Activated CD4-positive, alpha-beta memory T cell treated with anti-CD3 and anti-CD28 coated beads, Interleukin-2, amount 10 ng/mL, durations not matched to agents 7 days and 5 days (primary cell): ENCODE data around the gene ZER1. TPM values are rescaled to one million over a fixed set of nuclear protein-coding genes. Genes with fewer than 3 reads are reported as not detected.
A peak's percentile ranks its signal among the peaks of the same experiment; 100 is the strongest.
"Not testable (repeated sequence)": the region's sequence is repeated elsewhere in the genome, so short reads cannot be mapped to it uniquely, and the experiment has no call there.

Experiments used
- CTCF ChIA-PET: fragments of 350-600 bp; sonication (Branson Sonifier 250); formaldehyde crosslinking; loops from one replicate; lab custom pipeline; 2021; ENCODE audit warnings: antibody characterized with exemption, inconsistent platforms; lab: Charles Lee
- POLR2A ChIA-PET: fragments of 350-600 bp; sonication (Branson Sonifier 250); formaldehyde crosslinking; loops from one replicate; lab custom pipeline; 2021; ENCODE audit warnings: antibody characterized with exemption; lab: Charles Lee
- DNase-seq: peaks from one replicate; pipeline ENCODE4 v3.0.0-alpha.2; 2020
- H3K27ac Mint-ChIP-seq: one replicate; pipeline ENCODE4 v1.8.0; 2021; ENCODE audit warnings: mild to moderate bottlenecking, mixed read lengths
- H3K27me3 Mint-ChIP-seq: one replicate; pipeline ENCODE4 v1.8.0; 2021; ENCODE audit warnings: mixed read lengths
- H3K36me3 Mint-ChIP-seq: one replicate; pipeline ENCODE4 v1.8.0; 2021; ENCODE audit warnings: low read depth, mixed read lengths
- H3K4me1 Mint-ChIP-seq: one replicate; pipeline ENCODE4 v1.8.0; 2021; ENCODE audit warnings: mixed read lengths
- H3K4me3 Mint-ChIP-seq: one replicate; pipeline ENCODE4 v1.8.0; 2021; ENCODE audit warnings: mild to moderate bottlenecking, mixed read lengths
- H3K9me3 Mint-ChIP-seq: one replicate; pipeline ENCODE4 v1.8.0; 2021; ENCODE audit warnings: mixed read lengths
- total RNA-seq, 2 experiments: library from RNA; stranded (reverse); gene quantifications; one replicate each; pipeline ENCODE4 v1.2.3, GENCODE V29; 2021

The ZER1 gene
- total RNA-seq, 2 experiments from 2014 or later, result 24.1 to 24.4 TPM

DNA sequence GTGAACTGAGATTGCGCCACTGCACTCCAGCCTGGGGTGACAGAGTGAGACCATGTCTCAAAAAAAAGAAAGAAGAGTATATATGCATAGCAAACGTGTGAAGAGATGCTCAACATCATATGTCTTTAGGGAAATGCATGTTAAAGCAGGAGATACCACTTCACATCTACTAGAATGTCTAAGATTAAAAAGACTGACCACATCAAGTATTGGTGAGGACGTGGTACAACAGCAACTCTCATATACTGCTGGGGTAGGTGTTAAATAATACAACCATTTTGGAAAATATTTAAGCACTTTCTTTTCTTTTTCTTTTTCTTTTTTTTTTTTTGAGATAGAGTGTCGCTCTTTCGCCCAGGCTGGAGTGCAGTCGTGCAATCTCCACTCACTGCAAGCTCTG is 13.7 kb upstream of the ZER1 start:
- peak overlapping the region; percentile 5 for H3K4me3 Mint-ChIP-seq
- peaks cover 17% of the 10 kb centered on the region for H3K4me1 Mint-ChIP-seq
- DNase-seq, result no peak
- H3K9me3 Mint-ChIP-seq, result peaks cover 2% of the 10 kb centered on the region
- POLR2A ChIA-PET, result interaction anchor here (0.9 kb wide), 1 partner anchor 61 kb away, joined by 3 read pairs; no protein-coding TSS in a partner anchor
- no peaks in the 10 kb centered on the region for H3K36me3 Mint-ChIP-seq
- no peak overlapping the region for H3K27ac Mint-ChIP-seq
- H3K27me3 Mint-ChIP-seq, result no peaks in the 10 kb centered on the region
- CTCF ChIA-PET, result interaction anchor here (1.3 kb wide), 1 partner anchor 14 kb away, joined by 3 read pairs; no protein-coding TSS in a partner anchor

DNA sequence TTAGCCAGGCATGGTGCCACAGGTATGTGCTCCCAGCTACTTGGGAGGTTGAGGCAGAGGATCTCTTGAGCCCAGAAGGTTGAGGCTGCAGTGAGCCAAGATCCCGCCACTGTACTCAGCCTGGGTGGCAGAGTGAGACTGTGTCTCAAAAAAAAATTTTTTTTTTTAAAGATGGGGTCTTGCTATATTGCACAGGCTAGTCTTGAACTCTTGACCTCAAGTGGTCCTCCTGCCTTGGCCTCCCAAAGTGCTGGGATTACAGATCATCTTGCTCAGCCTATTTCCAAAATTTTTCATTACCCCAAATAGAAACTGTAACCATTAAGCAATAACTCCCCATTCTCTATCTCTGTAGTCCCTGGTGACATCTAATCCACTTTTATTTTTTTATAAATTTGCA is 10.9 kb upstream of the ZER1 start:
- H3K9me3 Mint-ChIP-seq, result peaks cover 2% of the 10 kb centered on the region
- CTCF ChIA-PET, result interaction anchor here (1.6 to 1.8 kb wide), 2 partner anchors 12 to 36 kb away, joined by 3 to 4 read pairs; partner anchors contain the start of gene ENDOG
- no peak overlapping the region for H3K4me3 Mint-ChIP-seq
- POLR2A ChIA-PET, result interaction anchor here (1.6 kb wide), 1 partner anchor 11 kb away, joined by 14 read pairs; the partner anchor contains the start of gene ZER1
- no peak for DNase-seq
- H3K27me3 Mint-ChIP-seq, result no peaks in the 10 kb centered on the region
- H3K4me1 Mint-ChIP-seq, result peaks cover 5% of the 10 kb centered on the region
- no peaks in the 10 kb centered on the region for H3K36me3 Mint-ChIP-seq
- H3K27ac Mint-ChIP-seq, result no peak overlapping the region

DNA sequence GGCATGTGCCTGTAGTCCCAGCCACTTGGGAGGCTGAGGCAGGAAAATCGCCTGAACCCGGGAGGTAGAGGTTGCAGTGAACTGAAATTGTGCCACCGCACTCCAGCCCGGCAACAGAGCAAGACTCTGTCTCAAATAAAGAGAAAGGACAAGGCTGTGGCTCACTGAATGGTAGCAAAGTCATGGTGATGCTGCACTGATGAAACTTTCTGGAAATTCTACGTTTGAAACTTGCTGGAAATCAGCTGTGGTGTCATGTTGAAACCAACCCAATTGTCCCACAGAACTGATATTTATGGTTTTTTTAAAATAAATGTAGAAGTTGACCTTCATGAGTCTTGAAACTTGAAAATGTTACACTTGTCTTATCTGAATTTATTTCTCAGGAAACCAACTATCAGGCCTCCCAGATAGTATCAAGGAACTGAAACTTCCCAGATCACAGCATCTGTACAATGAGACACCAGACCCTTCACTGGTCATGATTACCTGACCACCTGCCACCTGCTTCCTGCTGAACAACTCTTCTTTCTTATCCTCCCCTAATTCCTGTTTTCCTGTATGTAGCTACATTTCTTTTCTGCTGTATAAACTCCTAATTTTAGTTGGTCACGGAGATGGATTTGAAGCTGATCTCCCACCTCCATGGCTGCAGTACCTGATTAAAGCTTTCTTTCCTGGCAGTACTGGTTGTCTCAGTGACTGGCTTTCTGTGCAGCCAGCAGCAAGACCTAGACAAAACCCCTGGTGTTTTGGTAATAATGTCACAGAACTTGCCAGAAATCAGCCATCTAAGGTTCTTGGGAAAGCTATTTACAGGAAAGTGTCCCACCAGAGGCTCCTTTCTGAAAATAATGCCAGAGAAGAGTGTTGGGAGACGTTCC is 9.7 kb upstream of the ZER1 start:
- no peak overlapping the region for H3K4me3 Mint-ChIP-seq
- ChIA-PET POLR2A (interaction anchor here (1.6 kb wide), 1 partner anchor 9 kb away, joined by 14 read pairs; the partner anchor contains the start of gene ZER1), CTCF (interaction anchor here (0.6 to 1.6 kb wide), 4 partner anchors 10 to 487 kb away, joined by 3 to 4 read pairs (median 4); partner anchors contain the start of gene ENDOG)
- no peaks in the 10 kb centered on the region for H3K36me3 Mint-ChIP-seq
- H3K27ac Mint-ChIP-seq, result no peak overlapping the region
- H3K27me3 Mint-ChIP-seq, result no peaks in the 10 kb centered on the region
- H3K9me3 Mint-ChIP-seq, result peaks cover 2% of the 10 kb centered on the region
- peaks cover under 1% of the 10 kb centered on the region for H3K4me1 Mint-ChIP-seq
- DNase-seq, result no peak

DNA sequence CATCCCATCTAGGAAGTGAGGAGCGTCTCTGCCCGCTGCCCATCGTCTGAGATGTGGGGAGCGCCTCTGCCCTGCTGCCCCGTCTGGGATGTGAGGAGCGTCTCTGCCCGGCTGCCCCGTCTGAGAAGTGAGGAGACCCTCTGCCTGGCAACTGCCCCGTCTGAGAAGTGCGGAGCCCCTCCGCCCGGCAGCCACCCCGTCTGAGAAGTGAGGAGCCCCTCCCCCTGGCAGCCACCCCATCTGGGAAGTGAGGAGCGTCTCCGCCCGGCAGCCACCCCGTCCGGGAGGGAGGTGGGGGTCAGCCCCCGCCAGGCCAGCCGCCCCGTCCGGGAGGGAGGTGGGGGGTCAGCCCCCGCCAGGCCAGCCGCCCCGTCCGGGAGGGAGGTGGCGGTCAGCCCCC is 8.4 kb upstream of the ZER1 start:
- H3K27me3 Mint-ChIP-seq, H3K27ac Mint-ChIP-seq, POLR2A ChIA-PET, CTCF ChIA-PET, H3K4me3 Mint-ChIP-seq, DNase-seq, H3K36me3 Mint-ChIP-seq, H3K9me3 Mint-ChIP-seq, H3K4me1 Mint-ChIP-seq: not testable (repeated sequence)

DNA sequence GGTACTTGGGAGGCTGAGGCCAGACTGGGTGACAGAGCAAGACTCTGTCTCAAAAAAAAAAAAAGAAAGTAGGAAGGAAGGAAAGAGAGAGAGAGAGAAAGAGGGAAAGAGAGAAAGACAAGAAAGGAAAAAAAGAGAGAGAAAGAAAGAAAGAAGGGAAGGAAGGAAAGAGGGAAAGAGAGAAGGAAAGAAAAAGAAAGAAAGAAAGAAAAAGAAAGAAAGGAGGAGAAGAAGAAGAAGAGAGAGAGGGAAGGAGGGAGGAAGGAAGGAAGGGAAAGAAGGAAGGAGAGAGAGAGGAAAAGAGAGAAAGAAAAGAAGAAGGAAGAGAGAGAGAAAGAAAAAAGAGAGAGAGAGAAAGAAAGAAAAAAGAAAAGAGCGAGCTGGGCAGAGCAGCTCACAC is 3.1 kb upstream of the ZER1 start:
- no peak for DNase-seq
- Mint-ChIP-seq H3K36me3 (no peaks in the 10 kb centered on the region), H3K4me1 (peaks cover 19% of the 10 kb centered on the region), H3K9me3 (no peaks in the 10 kb centered on the region), H3K27ac (no peak overlapping the region), H3K4me3 (no peak overlapping the region), H3K27me3 (no peaks in the 10 kb centered on the region)
- ChIA-PET CTCF (interaction anchor here (0.7 kb wide), 1 partner anchor 15 kb away, joined by 3 read pairs; no protein-coding TSS in a partner anchor), POLR2A (no interaction called here)

DNA sequence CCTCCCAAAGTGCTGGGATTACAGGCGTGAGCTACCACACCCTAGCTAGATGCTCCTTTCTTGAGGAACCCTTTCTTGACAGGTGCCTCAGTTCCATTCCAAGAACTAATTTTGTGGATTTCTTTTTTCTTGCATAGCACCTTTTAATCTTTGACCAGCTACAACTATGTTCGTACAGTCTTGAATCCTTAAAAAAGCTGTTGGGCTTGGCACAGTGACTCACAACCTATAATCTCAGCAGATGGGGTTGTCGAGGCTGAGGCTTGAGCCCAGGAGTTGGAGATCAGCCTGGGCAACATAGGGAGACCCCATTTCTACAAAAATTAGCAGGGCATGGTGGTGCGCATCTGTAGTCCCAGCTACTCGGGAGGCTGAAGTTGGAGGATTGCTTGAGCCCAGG is 1.3 kb upstream of the ZER1 start:
- DNase-seq, result no peak
- Mint-ChIP-seq H3K27ac (no peak overlapping the region), H3K4me3 (peak overlapping the region; percentile 21), H3K36me3 (no peaks in the 10 kb centered on the region), H3K27me3 (no peaks in the 10 kb centered on the region), H3K9me3 (no peaks in the 10 kb centered on the region), H3K4me1 (peaks cover 21% of the 10 kb centered on the region)
- ChIA-PET POLR2A (interaction anchor here (0.9 to 3.1 kb wide), 5 partner anchors 9 to 48 kb away, joined by 3 to 28 read pairs (median 14); partner anchors contain the start of gene ZDHHC12), CTCF (interaction anchor here (1.2 kb wide), 1 partner anchor 45 kb away, joined by 6 read pairs; the partner anchor contains the start of gene ENDOG)

DNA sequence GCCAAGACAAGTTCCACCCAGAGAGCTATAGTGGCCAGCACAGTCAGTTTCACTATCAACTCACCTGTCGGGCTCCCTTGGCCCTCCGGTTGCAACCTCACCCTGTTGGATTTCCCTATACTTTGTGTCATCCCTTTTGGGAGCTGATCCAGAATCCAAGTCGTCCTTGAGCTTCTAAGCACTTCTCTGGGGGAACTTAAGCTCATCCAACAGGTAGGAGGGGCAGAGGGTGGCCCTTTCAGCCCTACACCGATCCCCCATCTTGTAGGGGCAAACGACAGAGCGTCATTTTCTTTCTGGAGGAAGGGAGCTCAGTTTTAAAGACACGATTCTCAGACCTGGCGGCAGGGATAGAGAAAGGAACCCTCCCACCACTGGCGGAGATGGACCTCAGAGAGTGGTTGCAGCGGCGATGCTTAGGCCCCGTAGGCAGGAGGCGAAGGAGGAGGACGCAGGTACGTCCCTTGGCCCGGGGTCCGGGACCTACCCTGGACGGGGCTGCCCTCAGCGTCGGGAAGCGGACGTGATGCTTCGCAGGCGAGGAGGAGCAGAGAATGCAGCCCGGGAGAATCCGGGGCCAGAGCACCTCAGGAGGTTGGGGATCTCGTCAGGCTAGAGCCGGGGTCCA is 519 bp downstream of the ZER1 start:
- Mint-ChIP-seq H3K4me3 (peak overlapping the region; percentile 98), H3K36me3 (peaks cover 3% of the 10 kb centered on the region), H3K9me3 (no peaks in the 10 kb centered on the region), H3K4me1 (peaks cover 21% of the 10 kb centered on the region), H3K27me3 (no peaks in the 10 kb centered on the region), H3K27ac (peak overlapping the region; percentile 94)
- ChIA-PET CTCF (interaction anchor here (0.8 to 2.2 kb wide), 6 partner anchors 10 to 47 kb away, joined by 3 to 6 read pairs (median 4); partner anchors contain the start of genes ENDOG and ZDHHC12), POLR2A (interaction anchor here (0.7 to 3.1 kb wide), 14 partner anchors 9 to 409 kb away, joined by 3 to 28 read pairs (median 4); partner anchors contain the start of genes ENDOG, SPOUT1, SPTAN1 and TBC1D13)
- DNase-seq, result peak; percentile 27

DNA sequence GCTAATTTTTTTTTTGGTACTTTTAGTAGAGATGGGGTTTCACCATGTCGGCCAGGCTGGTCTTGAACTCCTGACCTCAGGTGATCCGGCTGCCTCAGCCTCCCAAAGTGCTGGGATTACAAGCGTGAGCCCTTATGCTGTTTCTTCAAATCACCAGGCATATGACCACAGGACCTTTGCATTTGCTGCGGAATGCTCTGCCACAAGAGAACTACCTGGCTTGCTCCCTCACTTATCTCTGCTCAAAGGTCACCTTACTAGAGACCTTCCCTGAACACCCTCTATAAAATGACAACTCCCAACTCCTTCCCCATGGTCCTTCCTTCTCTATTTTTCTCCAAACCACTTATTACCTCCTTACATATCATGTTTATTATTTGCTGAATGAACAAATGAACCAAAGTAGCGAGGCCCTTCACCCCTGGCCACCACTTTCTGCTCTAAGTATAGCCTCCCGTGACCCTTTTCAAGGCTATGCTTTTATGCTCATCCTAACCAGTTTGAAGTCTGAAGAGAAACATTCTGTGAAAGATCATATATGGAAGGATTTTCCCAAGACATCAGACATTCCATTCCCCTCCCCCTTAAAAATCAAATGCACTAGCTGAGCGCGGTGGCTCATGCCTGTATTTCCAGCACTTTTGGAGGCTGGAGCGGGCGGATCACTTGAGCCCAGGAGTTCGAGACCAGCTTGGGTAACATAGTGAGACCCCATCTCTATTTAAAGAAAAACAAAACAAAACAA is 1.3 kb downstream of the ZER1 start:
- Mint-ChIP-seq H3K27me3 (no peaks in the 10 kb centered on the region), H3K4me1 (peaks cover 21% of the 10 kb centered on the region), H3K4me3 (peak overlapping the region; percentile 98), H3K27ac (peak overlapping the region; percentile 94), H3K36me3 (peaks cover 3% of the 10 kb centered on the region), H3K9me3 (no peaks in the 10 kb centered on the region)
- ChIA-PET CTCF (interaction anchor here (0.8 to 2.2 kb wide), 7 partner anchors 11 to 63 kb away, joined by 3 to 6 read pairs (median 4); partner anchors contain the start of genes ENDOG and ZDHHC12), POLR2A (interaction anchor here (0.7 to 3.1 kb wide), 12 partner anchors 9 to 408 kb away, joined by 3 to 28 read pairs (median 4); partner anchors contain the start of genes ENDOG, SPTAN1 and ZDHHC12)
- no peak for DNase-seq

DNA sequence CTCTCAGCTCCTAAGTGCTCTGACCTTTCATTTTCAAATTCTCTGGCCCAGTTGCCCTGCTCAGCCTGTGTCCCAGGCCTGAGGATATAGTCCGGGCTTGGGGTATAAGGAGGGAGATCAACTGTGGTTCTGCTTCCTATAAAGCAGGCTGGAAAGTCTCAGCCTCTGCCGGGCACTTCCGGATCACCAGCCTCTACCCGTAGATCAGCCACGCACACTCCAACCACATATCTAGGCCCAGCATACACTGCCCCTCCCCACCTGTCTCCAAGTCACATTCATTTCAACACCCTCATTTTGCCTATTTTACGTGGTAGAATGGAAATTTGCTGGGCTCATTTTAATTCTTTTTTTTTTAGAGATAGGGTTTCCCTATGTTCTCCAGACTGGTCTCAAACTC is 3.1 kb downstream of the ZER1 start:
- no peaks in the 10 kb centered on the region for H3K27me3 Mint-ChIP-seq
- no peak overlapping the region for H3K27ac Mint-ChIP-seq
- H3K4me1 Mint-ChIP-seq, result peaks cover 21% of the 10 kb centered on the region
- POLR2A ChIA-PET, result interaction anchor here (1.1 kb wide), 1 partner anchor 20 kb away, joined by 5 read pairs; no protein-coding TSS in a partner anchor
- H3K36me3 Mint-ChIP-seq, result peaks cover 3% of the 10 kb centered on the region
- H3K9me3 Mint-ChIP-seq, result no peaks in the 10 kb centered on the region
- no peak overlapping the region for H3K4me3 Mint-ChIP-seq
- no peak for DNase-seq
- CTCF ChIA-PET, result no interaction called here

DNA sequence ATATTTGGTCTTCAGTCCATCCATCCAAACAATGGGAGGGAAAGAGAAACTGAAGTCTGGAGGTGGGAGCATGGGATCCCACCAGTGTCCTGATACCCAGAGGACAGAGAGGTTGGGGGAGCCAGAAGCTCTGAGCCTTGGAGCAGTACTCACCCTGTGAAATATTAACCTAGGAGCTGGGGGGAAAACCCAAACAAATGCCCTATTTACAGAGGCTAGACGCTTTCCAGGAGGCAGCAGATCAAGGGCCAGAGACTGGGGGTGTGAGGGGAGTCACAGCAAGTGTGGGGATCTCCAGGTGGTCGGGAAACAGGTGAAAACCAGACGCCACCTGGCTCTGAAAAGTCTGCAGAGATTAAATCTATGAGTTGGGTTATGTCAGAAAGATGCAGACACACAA is 6.2 kb downstream of the ZER1 start:
- DNase-seq, result no peak
- Mint-ChIP-seq H3K9me3 (no peaks in the 10 kb centered on the region), H3K27me3 (no peaks in the 10 kb centered on the region), H3K27ac (no peak overlapping the region), H3K4me3 (no peak overlapping the region), H3K4me1 (peaks cover 9% of the 10 kb centered on the region), H3K36me3 (peaks cover 3% of the 10 kb centered on the region)
- ChIA-PET POLR2A (no interaction called here), CTCF (interaction anchor here (0.6 kb wide), 1 partner anchor 30 kb away, joined by 4 read pairs; no protein-coding TSS in a partner anchor)

DNA sequence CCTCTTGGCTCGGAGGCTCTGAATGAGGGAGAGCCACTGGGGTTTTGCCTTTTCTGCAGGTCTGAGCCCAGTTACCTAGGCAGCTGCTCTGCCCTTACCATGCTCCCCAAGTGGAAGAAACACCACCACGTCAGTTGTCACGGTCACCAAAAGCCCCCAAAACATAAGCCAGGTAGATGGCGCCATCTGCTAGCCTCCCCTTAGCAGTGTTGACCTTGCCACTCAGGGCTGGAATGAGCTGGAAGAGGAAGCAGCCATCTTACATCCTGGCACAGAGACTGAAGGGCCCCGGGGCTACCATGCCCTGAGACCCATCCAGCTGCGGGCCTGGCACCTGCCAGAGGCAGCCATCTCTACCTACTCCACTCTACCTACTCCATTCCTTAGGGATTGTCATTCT is 7.4 kb downstream of the ZER1 start:
- DNase-seq, result no peak
- Mint-ChIP-seq H3K9me3 (no peaks in the 10 kb centered on the region), H3K27me3 (no peaks in the 10 kb centered on the region), H3K27ac (no peak overlapping the region), H3K4me3 (no peak overlapping the region), H3K4me1 (no peaks in the 10 kb centered on the region), H3K36me3 (peaks cover 3% of the 10 kb centered on the region)
- CTCF ChIA-PET, result no interaction called here
- POLR2A ChIA-PET, result no interaction called here
